Suprapubic skin (tissue), 4 donors: ENCODE measurements around the gene LMCD1. TPM values are rescaled to one million over a fixed set of nuclear protein-coding genes. Genes with fewer than 3 reads are reported as not detected.

ENCODE experiments used
- DNase-seq, 2 donors: peaks; one replicate each; pipeline ENCODE4 v3.0.0-alpha.2; 2019; ENCODE audit warnings: low spot score in 2 of 2
- H3K27ac ChIP-seq: fragments of 200-600 bp; sonication (generic); one replicate; pipeline ENCODE4 v1.5.1; 2019
- H3K27me3 ChIP-seq: fragments of 200-600 bp; sonication (generic); one replicate; pipeline ENCODE4 v1.5.1; 2019
- H3K36me3 ChIP-seq: fragments of 200-600 bp; sonication (generic); one replicate; pipeline ENCODE4 v1.5.1; 2019
- H3K4me1 ChIP-seq: fragments of 200-600 bp; sonication (generic); one replicate; pipeline ENCODE4 v1.5.1; 2019
- H3K4me3 ChIP-seq: fragments of 200-600 bp; sonication (generic); one replicate; pipeline ENCODE4 v1.5.1; 2019; ENCODE audit warnings: mild to moderate bottlenecking
- H3K9me3 ChIP-seq: fragments of 200-600 bp; sonication (generic); one replicate; pipeline ENCODE4 v1.5.1; 2019
- EP300 ChIP-seq: sonication (generic); formaldehyde crosslinking; IDR thresholded peaks from one replicate; pipeline ENCODE4 v1.6.1; 2017; ENCODE audit warnings: antibody characterized with exemption
- POLR2A ChIP-seq, 2 donors: fragments of 450-650 bp; IDR thresholded peaks; one replicate each; pipeline ENCODE4 v1.6.1; 2017; ENCODE audit warnings: antibody characterized with exemption in 2 of 2, mild to moderate bottlenecking in 2 of 2, moderate library complexity in 2 of 2
- POLR2AphosphoS5 ChIP-seq, 3 donors: sonication (generic); formaldehyde crosslinking; IDR thresholded peaks; one replicate each; pipeline ENCODE4 v1.6.1; 2017; ENCODE audit warnings: antibody characterized with exemption in 3 of 3
- WGBS: methylation state at CpG from one replicate; pipeline ENCODE4 v1.1.5; 2018; 5-methylcytosine and 5-hydroxymethylcytosine counted together
- total RNA-seq, 4 donors: library from RNA; depleted of rRNA; stranded (reverse); fragments of >200 nt; gene quantifications; one replicate each; pipeline ENCODE4 v1.1.0, GENCODE V29; 2016
- TF ChIP-seq, protein P1 (sequence below), 2 donors: fragments of 200-600 bp in 1 of 2; fragments of 450-650 bp in 1 of 2; sonication (generic) in 1 of 2; IDR thresholded peaks; one replicate each; pipeline ENCODE4 v1.5.1; 2016 to 2019; ENCODE audit warnings: antibody characterized with exemption in 2 of 2, mild to moderate bottlenecking in 1 of 2, moderate library complexity in 1 of 2

The LMCD1 gene
- total RNA-seq, 4 donors from 2014 or later: 33.4 to 49.3 (median 36.8) TPM

DNA sequence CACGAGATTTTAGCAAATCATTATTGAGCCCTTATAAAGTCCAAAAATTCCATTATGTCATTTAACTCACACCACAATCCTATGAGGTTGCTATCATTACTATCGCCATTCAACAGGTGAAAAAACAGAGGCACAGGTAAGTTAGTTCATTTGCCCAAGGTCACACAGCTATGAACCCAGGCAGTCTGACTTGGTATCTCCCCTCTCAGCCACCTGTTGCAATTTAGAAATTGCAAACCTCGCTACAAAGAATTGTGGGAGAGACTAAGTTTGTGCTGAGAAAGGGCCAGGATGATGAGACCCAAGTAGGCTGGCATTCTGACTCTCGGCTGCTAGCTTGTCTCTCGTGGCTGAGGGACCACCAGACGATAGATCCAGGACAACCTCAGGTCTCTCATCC lies 57.7 kb downstream of the LMCD1 start:
- Histone ChIP-seq H3K36me3 (peaks cover 2% of the 10 kb centered on the region), H3K27ac (no peak overlapping the region), H3K4me3 (no peak overlapping the region), H3K9me3 (no peaks in the 10 kb centered on the region), H3K4me1 (peaks cover 36% of the 10 kb centered on the region), H3K27me3 (no peaks in the 10 kb centered on the region)
- DNase-seq: no peak
- 90% methylated on average over 6 of the region's 6 CpGs for WGBS
- TF ChIP-seq EP300 (no peak), POLR2AphosphoS5 (IDR thresholded peaks at IDR 0.05) (no peak), POLR2A (IDR thresholded peaks at IDR 0.05) (no peak)
- TF ChIP-seq, protein P1, sequence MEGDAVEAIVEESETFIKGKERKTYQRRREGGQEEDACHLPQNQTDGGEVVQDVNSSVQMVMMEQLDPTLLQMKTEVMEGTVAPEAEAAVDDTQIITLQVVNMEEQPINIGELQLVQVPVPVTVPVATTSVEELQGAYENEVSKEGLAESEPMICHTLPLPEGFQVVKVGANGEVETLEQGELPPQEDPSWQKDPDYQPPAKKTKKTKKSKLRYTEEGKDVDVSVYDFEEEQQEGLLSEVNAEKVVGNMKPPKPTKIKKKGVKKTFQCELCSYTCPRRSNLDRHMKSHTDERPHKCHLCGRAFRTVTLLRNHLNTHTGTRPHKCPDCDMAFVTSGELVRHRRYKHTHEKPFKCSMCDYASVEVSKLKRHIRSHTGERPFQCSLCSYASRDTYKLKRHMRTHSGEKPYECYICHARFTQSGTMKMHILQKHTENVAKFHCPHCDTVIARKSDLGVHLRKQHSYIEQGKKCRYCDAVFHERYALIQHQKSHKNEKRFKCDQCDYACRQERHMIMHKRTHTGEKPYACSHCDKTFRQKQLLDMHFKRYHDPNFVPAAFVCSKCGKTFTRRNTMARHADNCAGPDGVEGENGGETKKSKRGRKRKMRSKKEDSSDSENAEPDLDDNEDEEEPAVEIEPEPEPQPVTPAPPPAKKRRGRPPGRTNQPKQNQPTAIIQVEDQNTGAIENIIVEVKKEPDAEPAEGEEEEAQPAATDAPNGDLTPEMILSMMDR (IDR thresholded peaks at IDR 0.05): no peak

DNA sequence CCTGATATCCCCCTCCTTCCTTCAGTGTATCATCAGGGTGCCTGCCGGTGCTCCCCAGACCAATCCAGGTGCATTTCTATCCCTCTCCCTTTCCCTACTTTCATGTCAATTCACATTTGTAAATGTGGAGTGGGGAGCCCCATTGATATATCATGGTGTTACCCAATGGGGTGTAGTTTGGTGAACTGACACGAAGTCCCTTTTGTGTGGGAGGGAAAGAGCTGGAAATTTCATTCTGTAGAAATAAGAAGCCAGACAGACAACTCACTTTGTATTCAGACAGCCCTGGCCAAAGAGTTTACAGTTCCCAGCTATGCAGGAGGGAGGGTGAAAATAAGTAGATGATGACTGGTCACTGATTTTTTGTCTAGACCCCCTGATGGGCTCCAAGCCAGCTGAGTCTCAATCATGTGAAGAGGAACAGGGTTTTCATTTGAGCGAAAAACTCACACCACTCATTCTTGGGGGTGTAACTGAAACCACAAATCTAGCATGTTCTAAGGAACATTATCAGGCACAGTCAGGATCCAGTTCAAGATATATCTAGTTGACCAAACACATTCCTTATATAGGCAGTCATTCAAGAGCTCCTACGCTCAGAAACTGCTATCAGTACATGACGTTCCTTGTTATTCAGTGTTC lies 58.9 kb downstream of the LMCD1 start:
- no peak for DNase-seq
- Histone ChIP-seq H3K36me3 (peaks cover 7% of the 10 kb centered on the region), H3K4me3 (no peak overlapping the region), H3K4me1 (peaks cover 28% of the 10 kb centered on the region), H3K9me3 (no peaks in the 10 kb centered on the region), H3K27me3 (no peaks in the 10 kb centered on the region), H3K27ac (no peak overlapping the region)
- TF ChIP-seq, protein P1 (IDR thresholded peaks at IDR 0.05): no peak
- TF ChIP-seq POLR2A (IDR thresholded peaks at IDR 0.05): no peak
- no peak for TF ChIP-seq EP300
- no peak for TF ChIP-seq POLR2AphosphoS5 (IDR thresholded peaks at IDR 0.05)
- WGBS: 83% methylated on average over 5 of the region's 5 CpGs

GRCh38 chr3:8561370-8561769 lies 59.7 kb downstream of the LMCD1 start:
- H3K27ac ChIP-seq: peak overlapping the region; percentile 35
- WGBS: 74% methylated on average over 4 of the region's 4 CpGs
- H3K36me3 ChIP-seq: peaks cover 8% of the 10 kb centered on the region

DNA sequence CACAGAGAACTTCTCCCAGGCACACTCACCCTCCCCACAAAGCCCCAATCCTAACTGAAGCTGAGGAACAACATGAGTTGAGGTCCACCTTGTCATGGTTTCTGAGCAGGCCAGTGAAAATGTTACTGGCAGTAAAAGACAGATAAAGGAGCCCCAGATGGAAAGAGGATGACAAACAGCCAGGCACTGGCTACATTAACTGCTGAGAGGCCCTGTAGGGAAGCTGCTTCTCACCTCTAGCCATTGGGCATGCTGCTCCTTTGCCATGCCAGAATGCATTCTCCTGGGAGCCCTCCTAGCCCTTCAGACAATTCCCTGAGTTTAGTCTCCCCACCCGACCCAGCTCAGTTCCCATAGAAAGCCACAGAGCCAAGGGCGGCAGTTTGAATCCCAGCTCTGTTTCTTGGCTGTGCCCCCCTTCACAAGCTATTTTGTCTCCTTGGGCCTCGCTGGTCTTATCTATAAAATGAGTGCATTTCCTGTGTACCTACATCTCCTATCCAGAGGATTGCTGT lies 60.5 kb downstream of the LMCD1 start:
- no peak overlapping the region for H3K4me3 ChIP-seq
- TF ChIP-seq EP300 (no peak), POLR2A (IDR thresholded peaks at IDR 0.05) (no peak), POLR2AphosphoS5 (IDR thresholded peaks at IDR 0.05) (no peak)
- TF ChIP-seq, protein P1 (IDR thresholded peaks at IDR 0.05): no peak
- peaks cover 13% of the 10 kb centered on the region for H3K4me1 ChIP-seq
- no peaks in the 10 kb centered on the region for H3K27me3 ChIP-seq
- H3K27ac ChIP-seq: no peak overlapping the region
- peaks cover 8% of the 10 kb centered on the region for H3K36me3 ChIP-seq
- no peaks in the 10 kb centered on the region for H3K9me3 ChIP-seq
- no peak for DNase-seq
- WGBS: 93% methylated on average over 3 of the region's 3 CpGs

More at GRCh38 chr3:8561370-8561769, 59.7 kb downstream of the LMCD1 start:
- H3K4me1 ChIP-seq: peaks cover 20% of the 10 kb centered on the region
- H3K9me3 ChIP-seq: no peaks in the 10 kb centered on the region
- H3K4me3 ChIP-seq: no peak overlapping the region
- no peaks in the 10 kb centered on the region for H3K27me3 ChIP-seq
- no peak for TF ChIP-seq POLR2AphosphoS5 (IDR thresholded peaks at IDR 0.05)
- TF ChIP-seq, protein P1 (IDR thresholded peaks at IDR 0.05): no peak
- TF ChIP-seq EP300: no peak
- no peak for TF ChIP-seq POLR2A (IDR thresholded peaks at IDR 0.05)
- DNase-seq: no peak

GRCh38 chr3:8563146-8563545 lies 61.5 kb downstream of the LMCD1 start:
- 69% methylated on average over 4 of the region's 4 CpGs for WGBS
- H3K27me3 ChIP-seq: no peaks in the 10 kb centered on the region
- peaks cover 15% of the 10 kb centered on the region for H3K36me3 ChIP-seq
- no peak overlapping the region for H3K4me3 ChIP-seq
- DNase-seq: no peak
- H3K27ac ChIP-seq: no peak overlapping the region
- H3K9me3 ChIP-seq: no peaks in the 10 kb centered on the region
- TF ChIP-seq POLR2AphosphoS5 (IDR thresholded peaks at IDR 0.05) (no peak), POLR2A (IDR thresholded peaks at IDR 0.05) (no peak), EP300 (no peak)
- TF ChIP-seq, protein P1 (IDR thresholded peaks at IDR 0.05): no peak
- peaks cover 4% of the 10 kb centered on the region for H3K4me1 ChIP-seq
